Bronchial epithelial cell (primary cell): ENCODE data around the gene SHC2. TPM values are rescaled to one million over a fixed set of nuclear protein-coding genes. Genes with fewer than 3 reads are reported as not detected.

ENCODE experiments used
- DNase-seq: peaks from one replicate; pipeline ENCODE4 v3.0.0-alpha.2; 2010; ENCODE audit warnings: low read depth
- FAIRE-seq: peaks from 2 replicates; lab custom pipeline; 2011; peaks lifted over from hg19 to GRCh38; lab: Jason Lieb, UNC
- H3K27me3 ChIP-seq: 2 replicates; pipeline ENCODE4 v1.5.1; 2011; ENCODE audit warnings: low read length; ENCODE audit not compliant: control insufficient read depth, insufficient read depth
- H3K36me3 ChIP-seq: 2 replicates; pipeline ENCODE4 v1.5.1; 2011; ENCODE audit warnings: low read length; ENCODE audit not compliant: control insufficient read depth, insufficient read depth
- H3K4me3 ChIP-seq: 2 replicates; pipeline ENCODE4 v1.5.1; 2011; ENCODE audit warnings: mild to moderate bottlenecking, low read depth, low read length, control low read depth
- CTCF ChIP-seq: IDR thresholded peaks from 2 replicates; pipeline ENCODE4 v1.5.1; 2011; ENCODE audit warnings: mild to moderate bottlenecking, moderate library complexity, low read length, control low read depth, inconsistent platforms; ENCODE audit not compliant: insufficient read depth, severe bottlenecking
- total RNA-seq: library from RNA; depleted of rRNA; stranded (reverse); fragments of >200 nt; gene quantifications from 2 replicates; pipeline ENCODE4 v1.2.1, GENCODE V29; 2014

Gene SHC2
- total RNA-seq, 1 donor from 2014 or later, result under 0.01 TPM

- Histone ChIP-seq H3K36me3 (no peaks in the 10 kb centered on the region), H3K4me3 (no peak overlapping the region), H3K27me3 (no peaks in the 10 kb centered on the region)
- FAIRE-seq, result no peak
- TF ChIP-seq CTCF, result no peak
- no peak for DNase-seq
Observed at GRCh38 chr19:474126-475078, 13.6 kb upstream of the SHC2 start.

- H3K36me3 ChIP-seq, result no peaks in the 10 kb centered on the region
- DNase-seq, result no peak
- no peak for TF ChIP-seq CTCF
- no peaks in the 10 kb centered on the region for H3K27me3 ChIP-seq
- no peak for FAIRE-seq
- H3K4me3 ChIP-seq, result no peak overlapping the region
Observed at GRCh38 chr19:472005-472858, 11.4 kb upstream of the SHC2 start.

- DNase-seq (no peak), FAIRE-seq (no peak)
- no peak for TF ChIP-seq CTCF
- Histone ChIP-seq H3K4me3 (no peak overlapping the region), H3K27me3 (no peaks in the 10 kb centered on the region), H3K36me3 (no peaks in the 10 kb centered on the region)
Observed at GRCh38 chr19:470701-471100, 9.9 kb upstream of the SHC2 start.

GRCh38 chr19:469833-470232 lies 9.0 kb upstream of the SHC2 start:
- DNase-seq (no peak), FAIRE-seq (no peak)
- TF ChIP-seq CTCF, result no peak
- Histone ChIP-seq H3K27me3 (no peaks in the 10 kb centered on the region), H3K4me3 (no peak overlapping the region), H3K36me3 (no peaks in the 10 kb centered on the region)

- FAIRE-seq, result no peak
- Histone ChIP-seq H3K27me3 (no peaks in the 10 kb centered on the region), H3K36me3 (no peaks in the 10 kb centered on the region), H3K4me3 (no peak overlapping the region)
- no peak for TF ChIP-seq CTCF
- no peak for DNase-seq
Observed at GRCh38 chr19:468587-469256, 7.9 kb upstream of the SHC2 start.
